MM.1S (cell line): ENCODE measurements around the gene SPATS1.

Experiments
- EZH2 ChIP-seq: fragments of 300-600 bp; sonication (generic); optimal IDR thresholded peaks from 2 replicates; pipeline ENCODE3; 2017; ENCODE audit warnings: low read depth, mild to moderate bottlenecking, antibody characterized with exemption, low read length, mixed read lengths
- EZH2phosphoT487 ChIP-seq: fragments of 300-600 bp; sonication (generic); IDR thresholded peaks from 2 replicates; pipeline ENCODE4 v1.6.1; 2018; ENCODE audit warnings: antibody characterized with exemption, low read length
- TF ChIP-seq, protein P1 (sequence below): fragments of 300-600 bp; sonication (generic); IDR thresholded peaks from 2 replicates; pipeline ENCODE4 v1.5.1; 2016; ENCODE audit warnings: antibody characterized with exemption, low read length, mixed read lengths

DNA sequence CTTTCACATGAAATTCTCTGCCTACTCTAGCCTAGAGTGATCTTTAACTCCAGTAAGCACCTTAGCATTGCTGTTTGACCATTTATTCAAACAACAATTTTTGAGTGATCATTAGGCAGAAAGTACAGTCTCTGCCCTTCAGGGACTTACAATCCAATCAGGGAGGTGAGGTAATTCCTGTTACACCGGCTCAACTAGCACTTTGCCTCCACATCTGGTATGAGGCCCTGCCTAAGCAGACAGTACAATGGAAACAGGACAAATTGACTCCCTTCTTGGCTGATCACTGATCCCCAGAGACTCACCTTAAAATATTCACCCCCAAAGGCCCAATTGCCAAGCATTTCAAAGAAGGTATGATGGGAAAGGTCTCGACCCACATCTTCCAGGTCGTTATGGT is 30.7 kb upstream of the SPATS1 start:
- TF ChIP-seq, protein P1, sequence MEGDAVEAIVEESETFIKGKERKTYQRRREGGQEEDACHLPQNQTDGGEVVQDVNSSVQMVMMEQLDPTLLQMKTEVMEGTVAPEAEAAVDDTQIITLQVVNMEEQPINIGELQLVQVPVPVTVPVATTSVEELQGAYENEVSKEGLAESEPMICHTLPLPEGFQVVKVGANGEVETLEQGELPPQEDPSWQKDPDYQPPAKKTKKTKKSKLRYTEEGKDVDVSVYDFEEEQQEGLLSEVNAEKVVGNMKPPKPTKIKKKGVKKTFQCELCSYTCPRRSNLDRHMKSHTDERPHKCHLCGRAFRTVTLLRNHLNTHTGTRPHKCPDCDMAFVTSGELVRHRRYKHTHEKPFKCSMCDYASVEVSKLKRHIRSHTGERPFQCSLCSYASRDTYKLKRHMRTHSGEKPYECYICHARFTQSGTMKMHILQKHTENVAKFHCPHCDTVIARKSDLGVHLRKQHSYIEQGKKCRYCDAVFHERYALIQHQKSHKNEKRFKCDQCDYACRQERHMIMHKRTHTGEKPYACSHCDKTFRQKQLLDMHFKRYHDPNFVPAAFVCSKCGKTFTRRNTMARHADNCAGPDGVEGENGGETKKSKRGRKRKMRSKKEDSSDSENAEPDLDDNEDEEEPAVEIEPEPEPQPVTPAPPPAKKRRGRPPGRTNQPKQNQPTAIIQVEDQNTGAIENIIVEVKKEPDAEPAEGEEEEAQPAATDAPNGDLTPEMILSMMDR: no peak
- TF ChIP-seq EZH2phosphoT487 (no peak), EZH2 (no peak)
